Raji (cell line): ENCODE measurements around the gene WDFY4.

Source experiments
- POLR2A ChIP-seq: IDR thresholded peaks from 2 replicates; pipeline ENCODE4 v1.6.1; 2011; ENCODE audit warnings: low read depth, low read length, control low read depth; ENCODE audit not compliant: insufficient read depth

WDFY4 gene

GRCh38 chr10:48884179-48885045 is 199.7 kb downstream of the WDFY4 start:
- TF ChIP-seq POLR2A: no peak

GRCh38 chr10:48885376-48885775 is 200.7 kb downstream of the WDFY4 start:
- TF ChIP-seq POLR2A: no peak

GRCh38 chr10:48887982-48888381 is 203.3 kb downstream of the WDFY4 start:
- no peak for TF ChIP-seq POLR2A

- TF ChIP-seq POLR2A: no peak
These were observed 206.5 kb downstream of the WDFY4 start for GRCh38 chr10:48890888-48891850.

- TF ChIP-seq POLR2A: no peak
These were observed 210.5 kb downstream of the WDFY4 start for GRCh38 chr10:48894911-48895802.

GRCh38 chr10:48895803-48896195 is 211.1 kb downstream of the WDFY4 start:
- no peak for TF ChIP-seq POLR2A

GRCh38 chr10:48896756-48897440 is 212.2 kb downstream of the WDFY4 start:
- TF ChIP-seq POLR2A: no peak

- TF ChIP-seq POLR2A: no peak
These were observed 212.7 kb downstream of the WDFY4 start for GRCh38 chr10:48897441-48897790.

- TF ChIP-seq POLR2A: no peak
These were observed 213.8 kb downstream of the WDFY4 start for GRCh38 chr10:48898426-48898825.

- no peak for TF ChIP-seq POLR2A
These were observed 215.1 kb downstream of the WDFY4 start for GRCh38 chr10:48899781-48900180.

GRCh38 chr10:48900371-48900801 is 215.7 kb downstream of the WDFY4 start:
- no peak for TF ChIP-seq POLR2A

GRCh38 chr10:48901319-48901718 is 216.6 kb downstream of the WDFY4 start:
- no peak for TF ChIP-seq POLR2A

- no peak for TF ChIP-seq POLR2A
These were observed 217.4 kb downstream of the WDFY4 start for GRCh38 chr10:48902096-48902495.

- no peak for TF ChIP-seq POLR2A
These were observed 218.5 kb downstream of the WDFY4 start for GRCh38 chr10:48903151-48903550.
